Hippocampal formation (tissue), 2 donors: ENCODE data around the gene ZNF555.

Source experiments
- DNase-seq, 2 donors: peaks; one replicate each; lab custom pipeline; 2025; lab: John Stamatoyannopoulos, UW

ZNF555 gene

DNA sequence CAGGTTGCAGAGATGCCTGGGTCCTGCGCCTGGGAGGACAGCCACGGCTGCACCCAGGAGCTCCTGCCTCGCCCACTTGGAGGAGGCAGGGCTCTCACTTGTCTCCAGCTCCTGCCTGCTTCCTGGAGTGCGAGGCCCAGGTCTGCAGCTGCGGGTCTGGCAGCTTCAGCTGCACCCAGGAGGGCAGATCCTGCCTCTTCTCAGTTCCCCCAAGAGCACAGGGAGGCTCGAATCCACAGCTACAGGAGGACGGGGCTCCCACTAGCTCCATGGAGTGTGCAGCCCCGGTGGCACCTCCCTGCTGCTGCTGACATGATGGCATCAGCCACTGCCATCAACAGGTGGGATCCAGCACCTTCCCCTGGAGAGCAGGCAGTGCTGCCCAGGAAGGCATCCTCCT lies 17.1 kb upstream of the ZNF555 start:
- no peak for DNase-seq

DNA sequence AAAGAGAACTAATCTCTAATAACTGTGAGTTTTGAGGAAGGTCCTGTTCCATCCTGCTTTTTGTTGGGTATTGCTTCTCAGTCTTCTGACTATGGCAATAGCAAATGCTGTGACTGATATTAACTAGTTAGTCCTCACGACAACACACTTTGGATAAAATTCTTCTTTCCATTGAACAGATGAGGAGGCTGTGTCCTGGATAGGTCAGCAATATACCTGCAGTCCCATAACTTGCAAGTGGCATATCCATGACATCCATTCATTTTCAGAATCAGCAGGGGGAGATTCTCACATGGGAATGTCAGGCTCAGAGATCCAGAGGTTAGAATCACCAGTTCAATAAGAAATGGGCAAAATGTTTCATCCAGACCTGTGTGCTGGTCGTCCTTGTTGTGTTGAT lies 14.3 kb upstream of the ZNF555 start:
- DNase-seq = no peak

DNA sequence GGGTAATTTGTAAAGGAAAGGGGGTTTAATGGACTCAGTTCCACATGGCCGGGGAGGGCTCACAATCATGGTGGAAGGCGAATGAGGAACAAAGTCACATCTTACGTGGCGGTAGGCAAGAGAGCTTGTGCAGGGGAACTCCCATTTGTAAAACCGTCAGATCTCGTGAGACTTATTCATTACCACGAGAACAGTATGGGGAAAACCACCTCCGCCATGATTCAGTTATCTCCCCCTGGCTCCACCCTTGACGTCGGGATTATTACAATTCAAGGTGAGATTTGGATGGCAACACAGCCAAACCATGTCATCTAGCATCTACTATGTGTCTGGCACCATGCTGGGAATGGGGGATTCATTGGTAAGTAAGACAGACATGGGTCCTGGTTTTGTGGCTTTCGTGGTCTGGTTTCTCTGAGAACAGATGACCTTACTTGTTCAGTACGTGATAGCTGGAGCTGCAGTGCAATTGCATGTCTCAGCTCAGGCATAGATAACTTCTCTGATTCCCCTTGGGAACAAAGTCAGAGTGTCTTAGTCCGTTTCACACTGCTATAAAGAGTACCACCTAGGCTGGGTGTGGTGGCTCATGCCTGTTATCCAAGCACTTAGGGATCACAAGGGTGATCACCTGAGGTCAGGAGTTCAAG lies 13.3 kb upstream of the ZNF555 start:
- DNase-seq = no peak

DNA sequence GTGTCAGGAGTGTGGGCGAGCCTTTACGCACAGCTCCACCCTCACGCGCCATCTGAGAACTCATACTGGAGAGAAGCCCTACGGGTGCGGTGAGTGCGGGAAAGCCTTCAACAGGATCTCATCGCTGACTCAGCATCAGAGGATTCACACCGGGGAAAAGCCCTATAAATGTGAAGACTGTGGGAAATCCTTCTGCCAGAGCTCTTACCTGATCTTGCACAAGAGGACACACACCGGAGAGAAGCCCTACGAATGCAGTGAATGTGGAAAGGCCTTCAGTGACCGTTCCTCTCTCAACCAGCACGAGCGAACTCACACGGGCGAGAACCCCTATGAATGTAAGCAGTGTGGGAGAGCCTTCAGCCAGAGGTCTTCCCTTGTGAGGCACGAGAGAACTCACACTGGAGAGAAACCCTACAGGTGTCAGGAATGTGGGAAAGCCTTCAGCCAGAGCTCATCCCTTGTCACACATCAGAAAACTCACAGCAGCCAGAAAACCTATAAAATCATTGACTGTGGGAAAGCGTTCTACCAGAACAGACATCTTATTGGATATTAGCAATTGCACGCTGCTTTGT lies 6.9 kb upstream of the ZNF555 start:
- no peak for DNase-seq

DNA sequence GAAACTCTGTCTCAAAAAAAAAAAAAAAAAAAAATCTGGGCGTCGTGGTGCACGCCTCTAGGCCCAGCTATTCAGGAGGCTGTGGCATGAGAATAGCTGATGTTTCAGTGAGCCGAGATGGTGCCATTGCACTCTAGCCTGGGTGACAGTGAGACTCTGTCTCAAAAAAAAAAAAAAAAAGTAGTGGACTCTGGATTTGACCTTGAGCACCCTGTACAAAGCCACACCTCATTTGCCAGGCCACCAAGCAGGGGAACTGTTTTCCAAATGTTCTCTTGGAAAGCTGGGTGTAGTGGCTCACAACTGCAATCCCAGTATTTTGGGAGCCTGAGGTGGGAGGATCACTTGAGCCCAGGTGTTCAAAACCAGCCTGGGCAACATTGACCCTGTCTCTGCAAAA lies 3.8 kb upstream of the ZNF555 start:
- DNase-seq = no peak

DNA sequence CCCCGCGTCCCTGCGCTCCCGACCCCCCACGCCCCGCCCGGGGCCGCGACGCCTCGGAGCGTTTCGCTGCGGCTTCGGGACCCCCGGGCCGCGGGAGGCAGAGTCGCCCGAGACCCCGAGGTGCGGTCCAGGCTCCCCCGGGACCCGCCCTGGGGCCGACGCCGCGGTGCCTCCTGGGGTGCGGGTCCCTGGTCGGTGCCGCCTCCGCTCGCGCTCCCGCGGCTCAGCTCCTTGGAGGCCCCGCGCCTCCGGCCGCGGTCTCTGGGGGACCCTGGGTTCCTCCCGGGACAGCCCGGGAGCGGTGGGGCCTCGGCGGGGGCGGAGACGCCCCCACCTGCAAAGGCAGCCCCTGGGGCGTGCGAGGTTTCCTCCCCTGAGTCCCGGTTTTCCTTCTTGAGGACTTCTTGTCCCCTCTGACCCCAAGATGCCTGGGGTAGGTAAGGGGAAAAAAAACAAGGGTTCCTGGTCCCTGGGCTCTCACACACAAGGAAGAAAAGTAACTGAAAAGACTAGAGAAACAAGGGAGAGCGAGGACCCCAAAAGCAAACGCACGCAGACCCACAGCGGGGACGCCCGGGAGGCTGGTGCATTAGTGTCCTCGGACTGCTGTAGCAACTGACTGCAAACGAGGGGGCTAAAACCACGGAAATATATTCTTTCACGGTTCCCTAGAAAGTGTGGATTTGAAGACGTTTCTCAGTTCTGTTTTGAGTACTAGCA lies 740 bp downstream of the ZNF555 start:
- DNase-seq = no peak

DNA sequence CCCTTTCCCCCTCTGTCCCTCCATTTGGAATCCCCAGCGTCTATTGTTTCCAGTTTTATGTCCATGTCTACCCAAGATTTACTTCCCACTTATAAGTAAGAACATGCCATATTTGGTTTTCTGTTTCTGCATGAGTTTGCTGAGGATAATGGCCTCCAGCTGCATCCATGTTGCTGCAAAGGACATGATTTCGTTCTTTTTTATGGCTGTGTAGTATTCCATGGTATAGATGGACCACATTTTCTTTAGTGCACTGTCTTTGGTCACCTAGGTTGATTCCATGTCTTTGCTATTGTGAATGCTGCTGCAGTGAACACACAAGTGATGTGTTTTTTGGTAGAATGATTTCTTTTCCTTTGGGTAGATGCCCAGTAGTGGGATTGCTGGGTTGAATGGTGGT lies 3.8 kb downstream of the ZNF555 start:
- DNase-seq = no peak

GRCh38 chr19:2846180-2846894 lies 5.1 kb downstream of the ZNF555 start:
- DNase-seq = no peak

GRCh38 chr19:2847507-2847906 lies 6.2 kb downstream of the ZNF555 start:
- no peak for DNase-seq

- no peak for DNase-seq
Measured at GRCh38 chr19:2848616-2849015, 7.3 kb downstream of the ZNF555 start.

- no peak for DNase-seq
Measured at GRCh38 chr19:2850256-2850925, 9.1 kb downstream of the ZNF555 start.

- DNase-seq = no peak
Measured at GRCh38 chr19:2852598-2852997, 11.3 kb downstream of the ZNF555 start.

DNA sequence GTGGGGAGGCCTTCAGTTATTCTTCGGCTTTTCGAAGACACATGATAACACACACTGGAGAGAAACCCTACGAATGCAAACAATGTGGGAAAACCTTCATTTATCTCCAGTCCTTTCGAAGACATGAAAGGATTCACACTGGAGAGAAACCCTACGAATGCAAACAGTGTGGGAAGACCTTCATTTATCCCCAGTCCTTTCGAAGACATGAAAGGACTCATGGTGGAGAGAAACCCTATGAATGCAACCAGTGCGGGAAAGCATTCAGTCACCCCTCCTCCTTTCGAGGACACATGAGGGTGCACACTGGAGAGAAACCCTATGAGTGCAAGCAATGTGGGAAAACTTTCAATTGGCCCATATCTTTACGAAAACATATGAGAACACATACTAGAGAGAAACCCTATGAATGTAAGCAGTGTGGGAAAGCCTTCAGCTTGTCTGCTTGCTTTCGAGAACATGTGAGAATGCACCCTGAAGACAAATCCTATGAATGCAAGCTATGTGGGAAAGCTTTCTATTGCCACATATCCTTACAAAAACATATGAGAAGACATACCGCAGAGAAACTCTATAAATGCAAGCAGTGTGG lies 11.8 kb downstream of the ZNF555 start:
- DNase-seq = no peak

DNA sequence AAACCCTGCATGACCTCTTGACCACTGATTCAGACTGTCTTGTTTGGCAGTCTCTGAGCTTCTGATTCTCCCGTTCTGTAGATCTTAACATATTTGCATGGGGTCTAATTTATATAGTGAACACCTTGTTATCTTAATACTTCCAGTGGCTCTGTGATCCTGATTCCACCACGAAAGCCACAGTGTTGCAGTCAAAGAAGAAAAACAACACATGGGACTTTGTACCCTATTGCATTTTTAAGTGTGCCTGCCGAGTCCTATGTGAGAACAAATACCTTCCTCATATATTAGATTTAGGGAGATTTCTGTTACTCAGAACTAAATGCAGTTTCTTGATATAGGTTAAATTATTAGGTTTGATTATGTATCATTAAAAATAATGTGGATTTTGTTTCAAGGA lies 13.6 kb downstream of the ZNF555 start:
- DNase-seq = no peak

- DNase-seq = no peak
Measured at GRCh38 chr19:2856457-2857050, 15.3 kb downstream of the ZNF555 start.

DNA sequence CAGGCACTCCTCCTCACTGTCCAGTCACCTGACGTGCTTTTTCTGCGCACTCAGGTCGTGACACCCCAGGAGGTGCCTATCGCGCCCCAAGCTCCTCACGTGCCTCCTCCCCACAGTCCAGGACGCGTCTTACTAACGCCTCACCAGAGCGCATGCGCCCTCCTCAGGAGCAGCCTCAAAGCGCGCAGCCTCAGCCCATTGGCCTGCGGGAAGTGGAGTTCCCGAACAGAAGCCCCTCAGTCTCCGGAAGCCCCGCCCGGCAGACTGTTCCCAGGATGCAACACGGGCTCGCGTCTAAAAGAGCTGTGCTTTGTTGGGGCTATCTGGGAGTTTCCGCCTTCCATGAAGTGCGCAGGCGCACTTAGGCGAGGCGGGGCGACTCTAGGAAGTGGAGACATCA lies 17.6 kb downstream of the ZNF555 start:
- DNase-seq = no peak

GRCh38 chr19:2863816-2864215 lies 22.5 kb downstream of the ZNF555 start:
- no peak for DNase-seq

DNA sequence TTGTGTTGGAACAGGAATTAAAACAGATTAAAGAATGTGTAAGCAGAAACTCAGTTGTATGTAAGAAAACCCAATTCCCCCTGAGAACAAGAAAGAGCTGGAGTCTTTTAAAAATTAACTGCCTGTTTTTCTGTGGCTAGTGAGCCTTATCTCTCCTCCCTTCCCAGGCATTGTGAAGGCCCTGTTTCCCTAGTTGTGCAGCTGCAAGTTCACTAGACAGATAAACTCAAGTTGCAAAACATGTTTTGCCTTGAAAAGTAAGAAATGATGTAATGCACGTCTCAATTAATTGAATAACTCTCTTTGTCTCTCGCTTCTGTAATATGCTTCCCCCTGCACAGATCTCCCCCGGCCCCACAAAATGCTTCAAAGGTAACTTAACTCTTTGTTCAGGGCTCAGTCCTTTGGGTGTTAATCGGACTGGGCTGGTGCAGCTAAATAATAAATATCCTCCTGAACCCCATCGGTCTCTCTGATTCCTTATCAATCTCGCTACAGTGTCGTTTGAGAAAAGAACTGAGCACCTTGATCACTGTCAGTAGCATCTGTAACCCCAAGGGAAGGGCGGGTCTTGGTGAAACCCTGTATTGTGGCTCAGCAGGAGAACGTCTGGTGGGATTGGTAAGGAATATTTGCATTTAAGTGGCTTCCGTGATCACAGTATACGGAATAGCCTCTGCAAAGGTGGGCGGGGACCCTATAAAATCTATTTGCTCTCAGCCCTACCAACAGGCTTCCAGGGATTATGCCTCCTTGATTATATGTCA lies 24.2 kb downstream of the ZNF555 start:
- DNase-seq = no peak

- DNase-seq = no peak
Measured at GRCh38 chr19:2866495-2867024, 25.3 kb downstream of the ZNF555 start.
